OCI-LY1 (cell line): ENCODE data around the gene CARM1.

Source experiments
- H2AFZ ChIP-seq: fragments of 200-600 bp; sonication (generic), shearing (Covaris generic); 2 replicates; pipeline ENCODE4 v1.6.0; 2014; ENCODE audit warnings: antibody characterized with exemption, mild to moderate bottlenecking, low read length
- H3F3A ChIP-seq: fragments of 200-600 bp; sonication (generic), shearing (Covaris generic); 2 replicates; pipeline ENCODE4 v1.6.0; 2014; ENCODE audit warnings: mild to moderate bottlenecking, antibody characterized with exemption, low read length, moderate library complexity; ENCODE audit not compliant: insufficient read depth
- H3K27ac ChIP-seq: fragments of 200-600 bp; sonication (generic); 2 replicates; pipeline ENCODE4 v1.5.1; 2014; ENCODE audit warnings: low read length, mixed run types, mild to moderate bottlenecking, low read depth; ENCODE audit not compliant: poor library complexity, severe bottlenecking
- H3K27me3 ChIP-seq: fragments of 200-600 bp; sonication (generic); 2 replicates; pipeline ENCODE4 v1.6.0; 2014; ENCODE audit warnings: antibody characterized with exemption, mild to moderate bottlenecking, low read length, moderate library complexity; ENCODE audit not compliant: insufficient read depth
- H3K36me3 ChIP-seq: fragments of 200-600 bp; sonication (generic); 2 replicates; pipeline ENCODE4 v1.6.1; 2014; ENCODE audit warnings: mild to moderate bottlenecking, antibody characterized with exemption, low read length, moderate library complexity, mixed read lengths; ENCODE audit not compliant: insufficient read depth
- H3K4me1 ChIP-seq: fragments of 200-600 bp; sonication (generic); 2 replicates; pipeline ENCODE4 v1.5.1; 2014; ENCODE audit warnings: mild to moderate bottlenecking, low read length, moderate library complexity; ENCODE audit not compliant: insufficient read depth, severe bottlenecking
- H3K4me2 ChIP-seq: fragments of 200-600 bp; sonication (generic), shearing (Covaris generic); 2 replicates; pipeline ENCODE4 v1.6.1; 2014; ENCODE audit warnings: low read length
- H3K4me3 ChIP-seq: fragments of 200-600 bp; sonication (generic); 2 replicates; pipeline ENCODE4 v1.5.1; 2014; ENCODE audit warnings: low read length, low read depth, mild to moderate bottlenecking, mixed read lengths; ENCODE audit not compliant: poor library complexity, severe bottlenecking
- H3K79me2 ChIP-seq: fragments of 200-600 bp; shearing (Covaris generic); 2 replicates; pipeline ENCODE4 v1.6.1; 2016; ENCODE audit warnings: mixed run types, low read length, mixed read lengths; ENCODE audit not compliant: insufficient read depth
- H3K9ac ChIP-seq: fragments of 200-600 bp; sonication (generic), shearing (Covaris generic); 2 replicates; pipeline ENCODE4 v1.6.1; 2014; ENCODE audit warnings: mild to moderate bottlenecking, low read length, mixed read lengths
- H3K9me2 ChIP-seq: fragments of 200-600 bp; sonication (generic), shearing (Covaris generic); 2 replicates; pipeline ENCODE4 v1.6.1; 2014; ENCODE audit warnings: low read depth, mild to moderate bottlenecking, low read length, mixed read lengths
- H3K9me3 ChIP-seq: fragments of 200-600 bp; shearing (Covaris generic); 2 replicates; pipeline ENCODE4 v1.6.1; 2014; ENCODE audit warnings: low read length, mixed read lengths
- H4K20me1 ChIP-seq: fragments of 200-600 bp; sonication (generic), shearing (Covaris generic); 2 replicates; pipeline ENCODE4 v1.6.0; 2016; ENCODE audit warnings: mild to moderate bottlenecking, low read length; ENCODE audit not compliant: insufficient read depth
- CTCF ChIP-seq: fragments of 200-600 bp; sonication (generic), shearing (Covaris generic); IDR thresholded peaks from 2 replicates; pipeline ENCODE4 v1.5.1; 2017; ENCODE audit warnings: mild to moderate bottlenecking, antibody characterized with exemption, low read length, moderate library complexity, mixed read lengths
- EZH2 ChIP-seq: fragments of 200-600 bp; sonication (generic), shearing (Covaris generic); IDR thresholded peaks from 2 replicates; pipeline ENCODE4 v1.8.0; 2017; ENCODE audit warnings: borderline replicate concordance, mixed run types, mild to moderate bottlenecking, antibody characterized with exemption, low read length, moderate library complexity, mixed read lengths

CARM1 gene

GRCh38 chr19:10912619-10913018 lies 41.3 kb downstream of the CARM1 start:
- Histone ChIP-seq H3F3A (no peaks in the 10 kb centered on the region), H3K4me3 (no peak overlapping the region), H4K20me1 (no peaks in the 10 kb centered on the region), H3K36me3 (peaks cover 71% of the 10 kb centered on the region), H3K9me2 (no peaks in the 10 kb centered on the region), H3K27ac (no peak overlapping the region), H3K9ac (no peak overlapping the region), H3K79me2 (no peaks in the 10 kb centered on the region), H2AFZ (no peak overlapping the region), H3K9me3 (no peaks in the 10 kb centered on the region), H3K4me1 (no peaks in the 10 kb centered on the region), H3K27me3 (no peaks in the 10 kb centered on the region), H3K4me2 (no peak overlapping the region)
- no peak for TF ChIP-seq EZH2
- no peak for TF ChIP-seq CTCF

GRCh38 chr19:10913716-10914340 lies 42.5 kb downstream of the CARM1 start:
- no peak overlapping the region for H3K4me3 ChIP-seq
- H4K20me1 ChIP-seq: no peaks in the 10 kb centered on the region
- H3K27me3 ChIP-seq: no peaks in the 10 kb centered on the region
- H2AFZ ChIP-seq: no peak overlapping the region
- H3K9me2 ChIP-seq: no peaks in the 10 kb centered on the region
- H3K4me1 ChIP-seq: no peaks in the 10 kb centered on the region
- no peak for TF ChIP-seq EZH2
- no peak for TF ChIP-seq CTCF
- no peak overlapping the region for H3K9ac ChIP-seq
- no peaks in the 10 kb centered on the region for H3K9me3 ChIP-seq
- no peaks in the 10 kb centered on the region for H3K79me2 ChIP-seq
- H3K27ac ChIP-seq: no peak overlapping the region
- no peak overlapping the region for H3K4me2 ChIP-seq
- no peaks in the 10 kb centered on the region for H3F3A ChIP-seq
- H3K36me3 ChIP-seq: peaks cover 66% of the 10 kb centered on the region

- Histone ChIP-seq H3K27me3 (no peaks in the 10 kb centered on the region), H3K79me2 (no peaks in the 10 kb centered on the region), H2AFZ (no peak overlapping the region), H3K4me2 (no peak overlapping the region), H3K27ac (no peak overlapping the region), H3K9me3 (no peaks in the 10 kb centered on the region), H3K9ac (no peak overlapping the region), H4K20me1 (no peaks in the 10 kb centered on the region), H3K36me3 (peaks cover 68% of the 10 kb centered on the region), H3F3A (no peaks in the 10 kb centered on the region), H3K4me3 (no peak overlapping the region), H3K4me1 (no peaks in the 10 kb centered on the region), H3K9me2 (no peaks in the 10 kb centered on the region)
- TF ChIP-seq EZH2 (no peak), CTCF (no peak)
Observed at GRCh38 chr19:10915130-10916091, 44.1 kb downstream of the CARM1 start.
